ENCODE results near the gene PIP4P1. TPM values are rescaled to one million over a fixed set of nuclear protein-coding genes. Genes with fewer than 3 reads are reported as not detected.

The PIP4P1 gene
- total and polyA plus RNA-seq, 10 of the 15 experiments (the other 5 are each of a cell fraction or from before 2014, with no cell fraction given): 19.1 to 47.4 (median 39.7) TPM

GRCh38 chr14:20428010-20428365 is 33.2 kb downstream of the PIP4P1 start:
- 8% methylated on average over 5 of the region's 5 CpGs for WGBS (ENCODE audit: insufficient coverage, insufficient replicate concordance, low lambda C conversion rate, missing lambda C conversion rate)
- ChIA-PET SMC1A (ENCODE audit: uncharacterized antibody, unreplicated experiment) (interaction anchor here (0.9 to 2.0 kb wide), 4 partner anchors 13 to 84 kb away, joined by 3 to 8 read pairs (median 4); partner anchors contain the start of gene PARP2), POLR2A (interaction anchor here (1.2 kb wide), 1 partner anchor 14 kb away, joined by 4 read pairs; no protein-coding TSS in a partner anchor), CTCF (interaction anchor here (1.0 to 8.6 kb wide), 2 partner anchors 13 to 20 kb away, joined by 3 to 70 read pairs; no protein-coding TSS in a partner anchor), RAD21 (ENCODE audit: unreplicated experiment) (interaction anchor here (0.8 to 1.9 kb wide), 2 partner anchors 13 to 33 kb away, joined by 4 to 5 read pairs; partner anchors contain the start of gene PIP4P1)
- in situ Hi-C loops (cut with MboI): no loop called here
- ATAC-seq (peak; percentile 60), FAIRE-seq (peak; percentile 35), DNase-seq (ENCODE audit: low read depth, low spot score) (no peak)
- no TSS peak for BruUV-seq (replicated peaks)
- Histone ChIP-seq H3K4me3 (peak overlapping the region; percentile 38; the same call in 1 of the 2 replicates), H3K9ac (ENCODE audit: control insufficient read depth, insufficient read depth, low read length) (peak overlapping the region; percentile 64), H3K9me3 (replicated peaks; ENCODE audit: control insufficient read depth, insufficient read depth, low read length) (no peaks in the 10 kb centered on the region), H2AFZ (ENCODE audit: control insufficient read depth, low read depth, low read length) (peak overlapping the region; percentile 48), H3K27ac (ENCODE audit: control insufficient read depth, insufficient read depth) (peak overlapping the region; percentile 89), H3K36me3 (ENCODE audit: control insufficient read depth in 2 of 2, insufficient read depth in 2 of 2, low read length in 1 of 2) (no peaks in the 10 kb centered on the region), H4K20me1 (ENCODE audit: control insufficient read depth, insufficient read depth) (no peaks in the 10 kb centered on the region), H3K27me3 (replicated peaks in 1 of 2; ENCODE audit: control insufficient read depth in 2 of 2, insufficient read depth in 2 of 2, low read length in 1 of 2) (no peaks in the 10 kb centered on the region), H3K4me2 (ENCODE audit: control insufficient read depth, insufficient read depth) (peak overlapping the region; percentile 91), H3K79me2 (ENCODE audit: control insufficient read depth, insufficient read depth, low read length) (no peaks in the 10 kb centered on the region), H3K4me1 (ENCODE audit: control insufficient read depth, insufficient read depth, low read length) (peaks cover 18% of the 10 kb centered on the region)
- intact Hi-C loops (cut with micrococcal nuclease; ENCODE audit: unreplicated experiment): loop anchor here (2.0 kb wide), 1 partner anchor 27 kb away; the partner anchor contains the start of genes APEX1 and OSGEP
- TF ChIP-seq BMI1 (IDR thresholded peaks at IDR 0.05; ENCODE audit: borderline replicate concordance) (no peak), SKIL (IDR thresholded peaks at IDR 0.05; ENCODE audit: low read depth, poor library complexity, severe bottlenecking) (no peak), E2F8 (IDR thresholded peaks at IDR 0.05; ENCODE audit: low read depth, partially characterized antibody) (no peak), TBL1XR1 (IDR thresholded peaks at IDR 0.05; ENCODE audit: low read depth, low read length) (0 out of 2 replicates have a peak, but pooled peaks have one; percentile 5), YBX1 (IDR thresholded peaks at IDR 0.05) (no peak), POLR2AphosphoS2 (IDR thresholded peaks at IDR 0.05; ENCODE audit: low read depth, low read length) (no peak), MTA3 (IDR thresholded peaks at IDR 0.05; ENCODE audit: borderline replicate concordance, low read length) (no peak), MYB (IDR thresholded peaks at IDR 0.05; ENCODE audit: borderline replicate concordance, low read depth, low read length) (0 out of 2 replicates have a peak, but pooled peaks have one; percentile 0), FOXM1 (IDR thresholded peaks at IDR 0.05; ENCODE audit: low read depth, low read length) (0 out of 2 replicates have a peak, but pooled peaks have one; percentile 5), RELB (IDR thresholded peaks at IDR 0.05; ENCODE audit: low read depth) (peak; percentile 10; the same call in 1 of the 2 replicates), DPF2 (IDR thresholded peaks at IDR 0.05) (0 out of 2 replicates have a peak, but pooled peaks have one; percentile 60), BHLHE40 (IDR thresholded peaks at IDR 0.05; ENCODE audit: borderline replicate concordance in 1 of 2, low read depth in 2 of 2, low read length in 1 of 2) (0 out of 4 replicates have a peak, but pooled peaks of 1 of the 2 experiments have one; percentile 3)
